CD4-positive, alpha-beta T cell treated with Interleukin-4 for 1 hour (primary cell): ENCODE data around the gene GRK2.

Experiments
- DNase-seq, 2 donors: peaks; one replicate each; pipeline ENCODE4 v3.0.0-alpha.2; 2020 to 2022

The GRK2 gene

DNA sequence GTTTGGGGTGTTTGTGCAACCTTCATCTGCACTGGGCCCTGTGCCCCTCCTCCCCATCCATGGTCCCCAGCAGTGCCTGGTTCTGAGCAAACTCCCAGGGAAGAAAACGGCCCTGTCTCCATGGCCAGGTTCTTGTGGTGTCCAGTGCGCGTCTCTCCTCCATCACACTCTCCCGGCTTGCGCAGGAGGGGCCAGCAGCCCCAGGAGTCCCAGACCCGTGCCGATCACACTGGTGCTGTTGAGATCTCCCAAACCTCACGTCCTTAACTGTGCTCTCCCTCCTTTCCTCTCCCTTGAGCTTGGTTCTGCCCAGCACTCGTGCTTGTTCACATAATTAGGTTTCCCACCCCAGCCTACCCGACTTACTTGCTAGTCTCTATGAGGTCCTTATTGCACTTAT lies 10.9 kb upstream of the GRK2 start:
- no peak for DNase-seq

DNA sequence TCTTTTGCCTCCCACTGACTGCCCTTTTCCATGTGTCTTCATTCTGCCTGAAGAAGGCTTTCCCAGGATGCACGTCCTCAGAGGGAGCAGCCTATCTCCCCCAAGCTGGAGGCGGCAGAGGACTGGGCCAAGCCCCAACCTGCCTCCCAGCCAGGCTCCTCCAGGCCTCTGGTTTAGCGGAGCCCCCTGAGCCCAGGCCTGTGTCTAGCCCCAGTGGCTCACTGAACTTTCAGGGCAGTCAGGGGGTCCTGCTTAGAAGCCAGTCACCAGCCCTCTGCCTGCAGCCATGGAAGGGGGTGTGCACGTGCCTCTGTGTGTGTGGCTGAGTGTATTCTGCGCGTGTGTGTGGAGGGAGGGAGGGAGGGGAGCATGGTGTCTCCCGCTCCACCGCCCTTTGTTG lies 10.4 kb upstream of the GRK2 start:
- DNase-seq: no peak

DNA sequence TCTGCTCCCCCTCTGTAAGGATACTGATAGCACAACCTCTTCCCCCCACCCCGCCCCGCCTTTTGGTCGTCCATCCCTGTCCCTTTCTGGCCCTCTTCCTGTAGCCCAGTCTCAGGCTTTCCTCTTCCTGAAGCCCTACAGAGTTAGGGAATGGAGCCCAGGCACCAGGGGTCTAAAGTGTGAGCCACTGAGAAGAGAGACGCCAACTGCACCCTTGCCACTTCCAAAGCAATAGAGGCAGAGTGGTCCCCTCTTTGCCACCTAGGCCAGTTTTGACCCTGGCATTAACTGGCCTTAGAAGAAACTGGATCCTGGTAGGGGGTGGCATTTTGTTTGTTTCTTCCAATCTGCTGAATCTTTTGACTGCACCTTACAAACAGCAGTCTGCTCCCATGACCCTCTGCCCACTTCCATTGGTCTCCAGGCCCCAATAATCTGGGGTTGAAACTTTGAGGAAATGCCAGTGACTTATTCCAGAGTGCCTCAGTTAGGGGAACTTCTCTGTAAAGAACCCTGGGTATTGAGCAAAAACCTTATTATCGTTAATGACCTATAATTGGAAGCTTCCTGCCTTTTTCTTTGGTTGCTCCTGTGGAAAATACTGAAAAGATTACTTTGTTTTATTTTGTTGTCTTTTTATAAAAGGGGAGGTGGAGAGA lies 9.7 kb upstream of the GRK2 start:
- no peak for DNase-seq

DNA sequence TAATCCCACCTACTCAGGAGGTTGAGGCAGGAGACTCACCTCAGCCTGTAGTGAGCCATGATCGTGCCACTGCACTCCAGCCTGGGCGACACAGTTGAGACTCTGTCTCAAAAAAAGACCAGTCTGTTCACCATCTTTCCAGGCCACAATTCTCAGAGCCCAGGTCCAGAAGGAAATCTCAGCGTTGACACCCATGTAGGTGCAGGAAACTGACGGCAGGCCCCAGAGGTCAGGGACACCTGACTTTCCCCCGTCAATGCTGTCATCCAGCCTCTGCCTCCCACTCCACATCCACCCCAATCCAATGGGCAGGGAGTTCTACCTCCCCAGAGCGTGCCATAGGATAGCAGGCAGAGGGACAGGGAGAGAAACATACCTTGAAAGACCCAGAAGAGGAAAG lies 5.9 kb upstream of the GRK2 start:
- no peak for DNase-seq

DNA sequence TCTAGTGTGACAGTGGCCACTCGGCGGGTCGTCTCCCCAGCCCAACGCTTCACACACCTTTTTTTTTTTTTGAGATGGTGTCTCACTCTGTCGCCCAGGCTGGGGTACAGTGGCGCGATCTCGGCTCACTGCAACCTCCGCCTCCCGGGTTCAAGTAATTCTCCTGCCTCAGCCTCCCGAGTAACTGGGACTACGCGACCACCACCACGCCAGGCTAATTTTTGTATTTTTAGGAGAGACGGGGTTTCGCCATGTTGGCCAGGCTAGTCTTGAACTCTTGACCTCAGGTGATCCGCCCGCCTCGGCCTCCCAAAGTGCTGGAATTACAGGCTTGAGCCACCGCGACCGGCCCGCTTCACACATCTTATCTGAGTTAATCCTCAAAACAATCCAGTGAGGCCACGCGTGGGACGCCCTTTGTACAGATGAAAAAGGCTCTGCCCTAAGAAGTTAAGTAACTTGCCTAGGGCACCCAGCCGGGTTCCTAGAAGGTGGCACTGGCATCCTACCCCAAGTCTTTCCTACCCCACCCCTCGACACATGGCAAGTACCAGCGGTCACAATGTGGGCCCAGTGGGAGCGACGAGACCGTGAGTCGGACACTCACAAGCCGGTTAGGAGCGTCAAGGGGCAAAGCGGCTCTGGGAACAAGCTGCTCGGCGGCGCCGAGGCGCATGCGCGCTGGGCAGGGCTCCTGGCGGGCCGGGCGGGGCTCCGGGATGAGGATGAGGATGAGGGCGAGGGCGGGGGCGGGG lies 5.2 kb upstream of the GRK2 start:
- DNase-seq: peak in 1 of 2 donors; percentile 37

DNA sequence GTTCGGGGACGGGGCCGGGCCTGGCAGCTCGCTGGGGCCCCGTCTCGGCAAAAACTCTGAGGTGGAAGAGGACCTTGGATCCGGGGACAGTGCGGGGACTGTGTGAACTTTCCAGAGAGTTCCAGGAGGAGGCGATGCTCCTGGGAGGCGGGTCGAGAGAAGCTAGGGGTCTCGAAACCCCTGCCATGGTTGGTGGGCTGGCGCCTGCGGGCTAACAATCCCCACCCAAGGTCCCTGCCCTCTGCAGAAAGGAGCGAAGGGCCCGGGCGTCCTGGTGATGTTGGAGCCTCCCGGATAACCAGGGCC lies 4.7 kb upstream of the GRK2 start:
- DNase-seq: no peak

DNA sequence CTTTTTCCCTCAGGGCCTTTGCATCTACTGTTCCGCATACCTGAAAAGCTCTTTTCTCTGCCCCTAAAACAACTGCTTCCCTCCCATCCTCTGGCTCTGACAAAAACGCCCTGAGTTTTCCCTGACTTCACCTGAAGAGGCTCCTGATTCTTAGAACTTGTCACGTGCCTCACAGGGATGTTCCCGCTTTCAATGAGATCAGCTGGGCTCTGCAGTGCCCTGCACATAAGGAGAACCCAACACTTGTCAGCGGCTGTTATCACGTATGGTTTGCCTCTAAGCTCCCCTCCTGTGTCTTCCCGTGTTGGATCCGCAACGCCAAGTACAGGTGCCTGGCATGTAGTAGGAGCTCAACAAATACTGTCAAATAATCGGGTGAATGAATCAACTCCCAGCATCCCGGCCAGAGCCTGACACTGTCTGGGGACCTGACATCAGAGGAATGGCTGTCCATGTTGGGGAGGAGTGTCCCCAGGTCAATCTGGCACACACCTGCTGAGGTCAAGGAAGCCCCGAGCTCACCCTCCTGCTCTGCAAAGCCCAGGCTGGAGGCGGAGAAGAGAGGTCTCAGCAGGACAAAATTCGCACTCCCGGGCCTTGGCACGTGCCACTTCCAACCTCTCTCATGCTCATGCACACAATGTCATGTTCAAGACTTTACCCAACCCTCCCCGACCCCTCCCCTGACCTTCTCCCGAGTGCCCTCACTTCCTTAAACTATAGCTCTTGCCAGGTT lies 4.2 kb upstream of the GRK2 start:
- DNase-seq: no peak

DNA sequence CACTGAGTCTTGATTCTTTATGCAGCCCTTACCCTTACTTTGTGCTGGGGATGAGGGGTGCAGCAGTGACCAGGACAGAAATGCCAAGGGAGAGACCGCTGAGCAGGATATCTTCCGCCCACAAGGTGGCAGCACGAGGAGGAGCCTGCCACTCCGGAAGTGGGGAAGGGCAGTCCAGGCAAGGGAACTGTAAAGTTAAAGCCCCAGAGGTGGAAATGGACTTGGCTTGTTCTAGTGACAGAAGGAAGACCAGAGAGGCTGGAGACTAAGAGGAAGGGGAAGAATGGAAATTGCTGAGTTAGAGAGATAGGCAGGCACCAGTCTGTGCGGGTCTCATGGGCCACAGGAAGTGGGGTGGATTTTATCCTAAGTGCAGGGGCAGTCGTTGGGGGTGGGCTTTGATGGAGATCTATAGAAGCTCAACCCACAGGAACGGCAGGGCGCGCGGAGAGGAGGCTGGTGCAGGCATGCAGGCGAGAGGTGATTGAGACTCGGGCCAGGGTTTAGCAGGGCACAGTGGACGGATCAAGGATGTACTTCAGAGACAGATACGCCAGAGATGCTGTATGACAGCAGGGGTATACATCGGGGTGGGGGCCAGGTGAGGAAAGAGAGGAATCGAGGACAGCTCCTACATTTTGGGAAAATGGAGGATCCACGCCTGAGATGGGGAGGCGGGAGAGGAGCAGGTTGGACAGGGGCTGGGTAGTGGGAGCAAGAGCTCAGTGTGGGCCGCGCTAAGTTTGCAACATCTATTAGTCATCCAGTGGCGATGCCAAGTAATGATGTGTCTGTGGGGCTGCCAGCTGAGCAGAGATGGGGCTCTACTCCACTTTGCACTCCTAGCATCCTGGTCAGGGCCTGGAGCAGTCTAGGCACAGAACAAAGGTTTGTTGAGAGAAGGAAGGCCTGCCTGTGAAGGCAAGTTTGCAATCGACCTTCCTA lies 3.3 kb upstream of the GRK2 start:
- peak; percentile 76 to 80 for DNase-seq

DNA sequence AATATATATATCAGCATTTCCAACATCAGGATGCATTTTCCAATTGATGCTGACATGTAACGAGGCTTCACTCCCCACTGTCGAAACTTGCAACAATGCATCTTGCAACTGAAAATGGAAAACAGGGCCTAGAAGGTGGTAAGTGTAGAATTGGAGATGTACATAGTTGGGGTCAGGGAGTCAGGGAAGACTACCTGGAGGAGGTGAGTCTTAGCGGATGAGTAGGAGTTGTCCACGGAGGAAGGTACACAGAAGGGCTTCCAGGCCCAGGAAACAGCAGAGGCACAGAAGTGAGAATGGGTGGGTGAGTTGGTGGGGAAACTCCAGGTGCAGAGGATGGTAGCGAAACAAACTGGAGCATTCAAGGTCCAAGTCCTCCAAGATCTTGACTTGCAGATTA lies 2.0 kb upstream of the GRK2 start:
- no peak for DNase-seq

DNA sequence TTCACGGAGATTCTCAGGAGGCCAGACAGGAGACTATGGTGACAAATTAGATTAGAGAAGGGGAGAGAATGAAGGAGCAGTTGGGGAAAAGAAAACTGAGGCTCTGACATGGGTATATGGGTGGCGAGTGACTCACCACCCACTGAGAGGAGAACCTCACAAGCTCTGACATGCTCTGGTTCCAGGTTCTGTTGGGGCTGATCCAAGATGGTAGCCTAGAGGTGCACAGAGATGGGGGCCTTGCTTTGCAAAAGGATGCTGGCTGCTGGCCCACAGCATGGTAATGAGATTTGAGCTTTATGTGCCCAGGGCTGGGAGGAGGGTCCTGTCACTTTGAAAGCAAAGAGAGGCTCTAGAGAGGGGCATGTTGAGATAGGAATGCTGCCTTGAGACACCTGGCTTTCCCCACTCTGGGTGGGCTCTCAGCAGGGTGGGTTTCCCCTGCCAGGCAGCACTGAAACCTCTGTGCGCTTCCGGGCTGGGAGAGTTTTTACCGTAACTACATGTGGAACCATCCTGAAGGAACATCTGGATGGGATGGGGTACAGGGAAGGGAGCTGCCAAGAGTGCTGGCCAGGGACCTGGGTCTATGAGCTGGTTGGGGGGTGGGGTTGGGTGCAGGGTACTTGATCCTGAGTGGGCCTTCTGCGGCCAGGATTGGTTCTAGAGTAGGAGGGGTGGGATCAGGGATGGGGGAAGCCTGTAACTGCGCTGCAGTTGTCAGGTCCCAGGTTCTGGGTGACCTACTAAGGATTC lies 1.2 kb upstream of the GRK2 start:
- DNase-seq: no peak

DNA sequence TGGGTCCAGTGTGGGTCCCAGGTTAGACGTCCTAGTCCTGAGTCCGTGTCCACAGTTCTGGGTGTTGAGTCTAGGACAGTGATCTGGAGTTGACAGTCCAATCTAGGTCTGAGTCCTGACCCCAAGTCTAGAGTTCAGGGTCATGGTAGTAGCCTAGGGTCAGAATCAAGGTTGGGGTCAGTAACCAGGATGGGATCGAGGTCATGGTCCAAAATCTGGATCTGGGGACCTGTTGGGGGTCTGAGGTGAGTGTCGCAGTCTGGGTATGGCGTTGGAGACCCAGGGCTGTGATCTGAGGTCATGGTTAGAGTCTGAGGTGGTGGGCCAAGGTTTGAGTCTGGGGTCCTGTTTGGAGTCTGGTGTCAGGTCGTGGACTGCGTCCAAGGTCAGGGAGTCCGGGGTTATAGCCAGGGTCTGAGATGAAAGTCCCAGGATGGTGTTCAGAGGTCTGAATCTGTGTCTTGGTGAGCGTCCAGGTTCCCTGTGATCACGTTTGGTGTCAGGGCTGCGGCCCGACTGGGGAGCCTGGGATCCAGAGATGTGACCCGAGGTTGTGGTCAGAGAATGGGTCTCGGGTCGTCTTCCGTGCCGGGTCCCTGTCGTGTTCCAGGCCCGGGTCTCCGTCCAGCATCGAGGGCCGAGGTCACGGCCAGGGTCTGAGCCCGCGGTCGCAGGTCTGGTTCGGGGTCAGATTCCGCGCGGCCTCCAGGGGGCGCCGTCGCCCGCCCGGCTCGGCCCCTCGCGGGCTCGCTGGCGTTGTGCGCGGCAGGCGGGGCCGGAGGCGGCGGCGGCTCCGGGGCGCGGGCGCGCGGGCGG lies 432 bp upstream of the GRK2 start:
- DNase-seq: peak; percentile 77 to 78

DNA sequence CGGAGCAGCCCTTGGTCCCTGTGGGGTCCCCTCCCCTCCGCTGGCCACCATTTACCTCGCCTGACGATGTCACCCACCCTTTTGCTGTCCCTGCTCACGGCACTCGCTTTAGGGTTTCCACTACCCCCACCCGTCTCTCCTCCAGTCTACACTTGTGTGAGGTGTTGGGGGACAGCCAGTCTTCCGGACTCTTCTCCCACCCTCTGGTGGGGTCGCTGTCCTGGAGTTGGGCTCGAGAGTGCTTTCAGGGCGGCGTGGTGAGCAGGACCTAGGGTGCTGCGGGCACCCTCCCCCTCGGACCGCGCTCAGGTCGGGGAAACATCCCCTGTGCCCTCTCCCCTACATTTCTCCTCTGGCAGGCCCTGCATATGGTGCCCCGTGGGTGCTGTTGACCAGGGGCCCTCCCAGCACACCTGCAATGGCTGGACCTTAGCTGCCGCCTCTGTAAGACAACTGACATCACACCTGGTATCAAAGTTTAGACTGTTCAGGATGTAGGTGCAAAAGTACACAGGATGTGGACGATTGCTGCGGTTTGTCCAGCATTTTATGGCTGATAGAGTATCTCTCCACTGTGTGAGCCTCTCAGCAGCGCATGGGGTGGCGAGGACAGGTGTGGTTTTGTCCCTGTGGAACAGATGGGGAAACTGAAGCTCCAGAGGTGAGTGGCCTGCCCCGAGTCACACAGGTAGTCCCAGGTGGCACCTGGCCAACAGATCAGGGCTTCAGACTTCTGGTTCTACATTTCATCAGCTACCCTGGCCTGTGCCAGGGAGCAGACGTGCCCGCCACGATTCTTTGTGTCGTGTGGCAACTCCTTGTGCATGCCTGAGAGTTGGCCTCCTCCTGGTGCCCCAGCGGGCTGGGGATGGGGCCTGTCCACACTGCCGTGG lies 1.2 kb downstream of the GRK2 start:
- DNase-seq: no peak

DNA sequence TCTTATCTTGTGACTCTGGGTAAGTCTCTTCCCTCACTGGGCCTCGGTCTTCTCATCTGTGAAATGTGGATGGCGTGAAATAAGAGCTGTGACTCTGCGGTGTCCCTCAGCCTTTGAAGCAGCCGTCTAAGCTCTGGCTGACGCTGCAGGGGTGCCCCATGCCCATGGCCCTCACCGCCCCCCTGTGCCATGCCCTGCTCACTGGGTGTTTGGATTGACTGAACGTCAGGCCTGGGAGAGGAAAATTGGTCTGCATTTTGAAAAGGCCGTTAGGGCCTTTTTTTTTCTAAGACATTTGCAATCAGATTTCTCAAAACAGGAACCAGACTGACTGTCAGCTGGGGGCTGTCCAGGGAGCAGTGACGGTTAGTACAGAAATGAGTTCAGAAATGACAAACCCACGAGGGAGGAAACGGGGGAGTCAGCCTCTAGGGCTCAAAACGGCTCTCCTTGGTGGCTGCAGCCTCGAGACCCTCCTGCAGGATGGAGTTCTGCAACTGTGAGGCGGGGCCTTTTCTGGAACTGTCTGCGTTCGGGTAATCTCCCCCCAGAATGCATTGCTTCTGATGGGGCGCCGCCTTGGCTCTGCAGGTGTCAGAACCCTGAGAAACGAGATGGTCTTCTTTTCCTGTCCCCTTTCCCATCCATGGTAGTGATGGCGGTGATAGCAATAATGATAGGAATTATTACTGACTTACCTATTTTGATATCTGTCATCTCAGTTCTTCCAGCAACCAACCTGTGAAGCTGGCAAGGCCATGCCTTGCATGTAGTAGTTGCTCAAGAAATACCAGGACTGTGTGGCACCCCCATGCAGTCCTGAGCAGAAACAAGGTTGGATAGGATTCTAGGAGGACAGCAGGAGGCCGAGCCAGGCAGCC lies 2.0 kb downstream of the GRK2 start:
- DNase-seq: peak; percentile 63 to 68

DNA sequence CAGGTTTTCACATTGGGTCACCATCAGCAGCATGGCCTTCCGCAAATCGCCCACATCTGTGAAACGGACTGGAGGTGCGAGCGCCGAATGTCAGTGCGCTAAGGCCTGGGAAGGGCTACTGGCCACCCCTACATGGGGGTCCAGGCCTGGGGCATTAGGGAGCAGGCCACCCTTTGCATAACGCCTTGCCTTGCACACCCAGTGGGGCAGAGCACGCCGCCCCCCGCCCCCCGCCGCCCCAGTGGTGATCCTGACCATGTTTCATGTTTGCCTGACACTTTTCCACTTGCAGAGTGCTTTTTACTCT lies 2.6 kb downstream of the GRK2 start:
- no peak for DNase-seq

DNA sequence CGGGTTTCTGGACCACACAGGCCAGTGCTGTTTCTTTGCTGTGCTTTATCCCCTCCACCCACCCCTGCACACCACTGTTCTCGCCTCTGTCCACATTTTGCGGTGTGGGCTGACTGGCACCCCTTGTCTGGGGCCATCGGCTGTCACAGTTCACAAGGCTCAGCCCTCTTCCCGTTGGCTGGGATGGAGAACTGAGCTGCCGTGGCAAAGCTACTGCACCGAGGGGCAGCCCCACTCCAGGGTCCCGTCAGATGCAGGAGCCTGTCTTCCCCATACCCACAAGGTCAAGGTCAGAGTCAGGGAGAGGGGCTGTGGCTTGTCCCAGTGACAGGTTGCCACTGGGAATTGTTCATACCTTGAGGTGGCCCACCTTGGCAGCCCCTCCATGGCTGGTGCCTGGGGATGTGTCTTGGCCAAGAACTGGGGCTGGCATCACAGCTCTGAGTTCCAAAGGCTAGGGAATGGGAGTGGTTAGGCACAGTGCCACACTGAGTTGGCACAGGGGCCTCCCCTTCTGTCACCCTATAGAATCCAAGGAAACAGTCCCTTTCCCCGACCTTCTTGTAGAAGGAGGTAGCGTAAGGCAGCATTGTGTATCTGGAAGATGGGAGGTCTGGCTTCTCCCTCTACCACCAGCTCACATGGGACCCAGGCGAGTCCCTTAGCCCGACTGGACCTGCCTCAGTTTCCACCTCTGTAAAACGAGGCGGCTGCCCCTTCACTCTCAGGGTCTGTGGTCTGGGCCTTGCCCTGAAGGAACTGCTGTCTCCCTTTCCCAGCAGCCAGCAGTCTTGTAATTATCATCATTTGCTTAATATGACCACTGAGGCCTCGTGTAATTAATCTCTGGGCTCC lies 3.4 kb downstream of the GRK2 start:
- DNase-seq: no peak

DNA sequence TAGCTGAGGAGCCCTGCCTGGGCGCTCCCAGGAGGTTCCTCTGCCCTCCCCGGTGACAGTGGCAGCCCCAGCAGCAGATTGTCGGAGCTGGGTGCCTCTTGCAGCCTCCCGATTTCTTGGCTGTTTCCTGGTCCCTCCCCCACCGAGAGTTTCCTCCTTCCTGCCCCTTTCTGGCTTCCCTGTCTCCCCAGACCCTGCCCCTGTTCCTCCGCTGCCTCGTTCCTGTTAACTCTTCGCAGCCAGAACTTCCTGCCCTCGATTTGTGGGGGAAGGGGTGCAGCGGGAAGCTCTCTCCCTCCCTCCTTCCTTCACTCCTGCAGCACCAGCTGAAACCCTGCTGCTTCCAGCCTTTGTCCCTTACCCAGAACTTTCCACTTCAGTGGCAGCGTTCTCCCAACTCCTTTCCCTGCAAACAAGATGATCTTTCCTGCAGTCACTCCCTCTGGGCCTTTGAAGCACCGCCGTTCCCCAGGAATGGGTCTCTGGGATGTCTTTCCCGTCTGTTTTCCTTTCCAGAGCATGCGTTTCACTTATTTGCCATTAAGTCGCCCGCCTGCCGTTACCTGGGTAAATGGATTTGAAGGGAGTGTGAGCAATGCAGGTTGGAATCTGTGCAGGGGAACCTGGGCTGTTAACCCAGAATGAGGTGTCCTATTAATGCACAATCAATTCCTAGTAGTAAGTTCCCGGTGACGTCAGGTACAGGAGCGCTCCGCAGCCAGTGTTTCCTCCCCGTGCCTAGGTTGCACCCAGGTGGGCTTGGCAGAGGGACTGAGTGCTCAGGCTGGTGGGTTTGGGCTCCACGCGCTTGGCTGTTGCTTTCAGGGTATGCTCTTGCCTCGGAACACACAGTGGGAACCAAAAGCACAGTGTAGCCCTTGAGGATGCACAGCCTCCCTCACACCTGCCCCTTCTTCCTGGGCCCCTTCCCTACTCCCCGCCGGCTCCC lies 4.3 kb downstream of the GRK2 start:
- DNase-seq: peak in 1 of 2 donors; percentile 11

DNA sequence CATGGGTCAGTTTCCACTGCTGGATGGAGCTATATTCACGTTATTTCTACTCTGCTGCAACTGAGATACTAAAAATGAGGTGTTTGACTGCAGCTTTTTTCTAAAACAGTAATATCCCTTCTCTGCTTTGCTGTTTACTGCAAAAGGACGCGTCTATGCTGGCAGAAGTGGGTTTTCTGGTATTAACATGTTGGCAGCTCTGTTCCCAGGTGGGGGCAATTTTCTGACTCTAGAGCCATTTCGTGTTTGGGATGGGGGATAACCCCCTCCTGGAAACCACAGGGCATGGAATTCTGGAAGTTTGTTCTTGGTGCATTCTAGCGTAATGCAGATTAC lies 4.9 kb downstream of the GRK2 start:
- no peak for DNase-seq
